CD4-positive, alpha-beta T cell treated with Interleukin-6 at 100 ng/mL for 8 hours (primary cell): ENCODE data around the gene ESAM.

ENCODE experiments used
- DNase-seq: peaks from one replicate; pipeline ENCODE4 v3.0.0-alpha.2; 2020; ENCODE audit warnings: mixed read lengths, low spot score

Gene ESAM, protein sequence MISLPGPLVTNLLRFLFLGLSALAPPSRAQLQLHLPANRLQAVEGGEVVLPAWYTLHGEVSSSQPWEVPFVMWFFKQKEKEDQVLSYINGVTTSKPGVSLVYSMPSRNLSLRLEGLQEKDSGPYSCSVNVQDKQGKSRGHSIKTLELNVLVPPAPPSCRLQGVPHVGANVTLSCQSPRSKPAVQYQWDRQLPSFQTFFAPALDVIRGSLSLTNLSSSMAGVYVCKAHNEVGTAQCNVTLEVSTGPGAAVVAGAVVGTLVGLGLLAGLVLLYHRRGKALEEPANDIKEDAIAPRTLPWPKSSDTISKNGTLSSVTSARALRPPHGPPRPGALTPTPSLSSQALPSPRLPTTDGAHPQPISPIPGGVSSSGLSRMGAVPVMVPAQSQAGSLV

DNA sequence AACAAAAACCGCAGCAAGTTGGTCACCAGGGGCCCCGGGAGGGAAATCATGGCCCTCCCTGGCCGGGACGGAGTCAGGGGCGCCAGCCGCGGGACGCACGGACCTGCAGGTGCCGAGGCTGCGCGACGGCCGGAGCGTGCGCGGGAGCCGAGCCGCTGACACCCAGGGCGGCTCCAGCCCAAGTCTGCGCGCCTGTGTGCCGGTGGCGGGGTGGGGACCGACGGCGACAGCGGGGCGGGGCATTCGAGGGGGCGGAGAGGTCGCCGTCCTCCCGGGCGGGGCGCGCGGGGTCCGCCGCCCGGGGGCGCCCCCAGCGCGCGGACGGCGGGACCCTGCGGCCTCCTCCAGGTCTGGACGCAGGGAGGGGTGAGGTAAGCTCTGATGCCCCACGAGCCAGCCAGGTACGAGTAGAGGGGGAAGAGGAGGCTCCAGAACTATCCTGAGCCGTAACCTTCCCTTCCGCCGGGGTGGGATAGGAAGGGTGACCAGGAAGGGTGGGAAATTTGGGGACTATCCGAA, at the start of gene ESAM:
TSS of gene ESAM (minus strand) at position 186 of the 519 bp plus-strand sequence. CDS start at position 50, 136 bp downstream.
- DNase-seq = peak; percentile 64

DNA sequence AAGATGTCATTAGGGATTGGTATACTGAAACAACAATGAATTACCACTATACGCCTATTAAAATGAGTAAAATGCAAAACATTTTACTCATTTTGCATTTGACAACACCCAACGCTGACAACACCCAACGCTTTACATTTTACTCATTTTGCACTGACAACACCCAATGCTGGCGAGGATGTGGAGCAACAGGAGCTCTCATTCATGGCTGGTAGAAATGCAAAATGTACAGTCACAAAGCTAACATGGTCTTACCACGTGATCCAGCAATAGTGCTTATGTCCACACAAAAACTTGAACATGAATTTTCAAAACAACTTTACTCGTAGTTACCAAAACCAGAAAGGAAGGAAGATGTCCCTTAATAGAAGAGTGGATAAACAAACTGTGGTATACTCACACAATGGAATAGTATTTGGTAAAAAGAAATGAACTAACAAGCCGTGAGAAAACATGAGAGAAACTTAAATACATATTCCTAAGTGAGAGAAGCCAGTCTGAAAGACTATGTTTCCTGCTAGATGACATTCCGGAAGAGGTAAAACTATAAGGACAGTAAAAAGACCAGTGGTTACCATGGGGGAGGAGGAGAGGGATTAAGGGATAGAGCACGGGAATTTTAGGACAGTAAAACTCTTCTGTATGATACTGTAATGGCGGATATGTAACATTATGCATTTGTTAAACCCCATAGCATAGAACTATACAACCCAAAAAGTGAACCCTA, 49.5 kb upstream of the ESAM start:
- DNase-seq = no peak

DNA sequence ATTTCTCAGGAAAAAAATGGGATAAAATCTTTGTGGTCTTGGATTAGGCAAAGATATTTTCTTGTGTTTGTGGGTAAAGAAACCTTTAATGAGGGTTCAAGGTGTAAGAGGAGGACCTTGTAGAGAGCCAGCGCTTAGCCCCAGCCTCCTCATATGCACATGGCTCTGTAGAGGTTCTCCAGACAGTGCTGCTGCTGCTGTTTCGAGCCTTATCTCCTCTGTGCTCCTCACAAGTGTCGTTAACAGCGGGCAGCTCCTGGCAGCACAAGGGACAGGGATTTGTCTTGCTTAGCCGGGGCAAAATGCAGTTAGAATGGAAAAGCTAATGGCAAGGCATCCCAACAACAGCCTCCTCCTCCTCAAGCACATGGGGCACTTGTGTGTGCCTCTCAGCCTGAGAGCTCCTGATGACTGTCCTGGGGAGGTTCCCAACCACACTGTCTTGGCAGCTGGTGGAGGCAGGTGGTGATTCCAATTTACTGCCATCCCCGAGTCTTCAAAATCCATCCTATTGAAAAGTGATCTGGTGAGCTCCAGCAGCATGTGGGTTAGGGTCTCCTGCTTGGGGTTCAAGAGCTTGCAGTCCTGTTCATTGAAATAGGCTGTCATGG, 45.7 kb upstream of the ESAM start:
- DNase-seq = no peak

DNA sequence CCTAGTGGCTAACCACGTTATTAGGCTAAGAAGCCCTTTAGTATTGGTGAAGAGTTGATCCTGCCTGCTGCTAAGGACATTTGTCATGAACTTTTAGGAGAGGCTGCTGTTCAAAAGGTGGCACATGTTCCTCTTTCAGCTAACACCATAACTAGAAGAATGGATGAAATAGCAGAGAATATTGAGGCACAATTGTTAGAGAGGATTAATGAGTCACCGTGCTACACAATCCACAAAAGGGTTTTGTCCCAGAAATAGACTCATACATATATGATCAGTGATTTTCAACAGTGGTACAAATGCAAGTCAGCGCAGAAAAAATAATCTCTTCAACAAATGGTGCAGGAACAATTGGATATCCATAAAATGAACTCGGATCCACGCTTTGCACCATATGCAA, 45.1 kb upstream of the ESAM start:
- DNase-seq = no peak

DNA sequence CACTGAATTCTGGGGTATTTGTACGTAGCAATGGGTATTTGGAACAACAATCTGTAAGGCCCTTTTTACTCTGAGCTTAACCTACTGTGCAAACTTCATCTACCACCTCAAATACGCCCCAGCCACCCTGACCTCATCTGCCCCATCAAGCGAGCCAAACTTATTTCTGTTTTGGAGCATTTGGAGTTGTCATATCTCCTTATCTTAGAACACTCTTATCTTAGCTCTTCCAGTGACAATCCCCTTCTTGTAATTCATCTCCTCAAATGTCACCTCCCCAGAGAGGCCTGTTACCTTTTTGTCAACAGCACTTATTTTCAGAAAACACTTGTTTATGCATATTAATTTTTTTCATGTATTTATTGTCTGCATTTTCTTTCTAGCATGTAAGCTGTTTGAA, 42.8 kb upstream of the ESAM start:
- no peak for DNase-seq

DNA sequence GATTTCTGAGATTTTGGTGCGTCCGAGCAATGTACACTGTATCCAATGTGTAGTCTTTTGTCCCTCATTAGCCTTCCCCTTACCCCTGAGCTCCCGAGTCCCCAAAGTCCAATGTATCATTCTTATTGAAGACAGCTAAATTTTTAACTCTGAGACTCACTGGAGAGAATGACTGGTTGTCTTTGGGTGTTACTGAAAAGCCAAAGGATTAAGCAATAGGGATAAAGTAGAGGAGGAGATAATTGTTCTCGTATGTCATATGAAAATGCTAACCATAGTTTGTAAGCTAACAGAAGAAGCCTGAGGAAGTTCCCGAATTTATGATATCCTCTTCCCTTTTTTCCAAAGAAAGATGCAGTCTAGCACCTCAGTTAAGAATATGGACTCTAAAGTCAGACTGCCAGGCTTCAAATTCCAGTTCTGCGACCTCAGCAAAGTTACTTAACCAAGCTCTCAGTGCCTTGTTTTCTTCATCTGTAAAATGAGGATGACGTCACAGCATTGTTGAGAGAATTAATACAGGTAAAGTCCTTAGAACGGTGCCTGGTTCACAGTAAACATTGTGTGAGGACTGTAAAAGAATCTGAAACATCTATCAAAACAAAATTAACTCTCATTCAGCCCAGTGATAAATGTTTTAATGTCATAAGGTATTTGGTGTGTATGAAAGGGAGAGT, 39.7 kb upstream of the ESAM start:
- DNase-seq = no peak

DNA sequence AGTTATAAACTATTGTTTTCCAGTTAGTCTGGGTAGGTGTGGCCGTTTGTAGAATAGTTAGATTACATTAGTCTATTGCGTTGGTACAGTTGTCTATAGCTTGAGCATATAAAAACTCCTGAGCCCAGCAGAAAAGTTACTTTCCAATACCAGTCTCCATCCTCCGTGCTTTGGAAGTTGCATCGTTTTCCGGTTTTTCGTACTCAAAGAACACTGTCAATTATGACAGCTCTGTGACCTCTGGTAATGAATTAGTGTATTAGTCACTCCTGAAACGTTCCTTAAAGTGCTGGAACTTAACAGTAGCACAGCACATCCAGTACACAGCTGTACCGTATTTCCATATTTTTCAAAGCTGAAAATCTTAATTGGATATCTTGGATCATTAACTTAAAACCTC, 38.9 kb upstream of the ESAM start:
- DNase-seq = no peak

DNA sequence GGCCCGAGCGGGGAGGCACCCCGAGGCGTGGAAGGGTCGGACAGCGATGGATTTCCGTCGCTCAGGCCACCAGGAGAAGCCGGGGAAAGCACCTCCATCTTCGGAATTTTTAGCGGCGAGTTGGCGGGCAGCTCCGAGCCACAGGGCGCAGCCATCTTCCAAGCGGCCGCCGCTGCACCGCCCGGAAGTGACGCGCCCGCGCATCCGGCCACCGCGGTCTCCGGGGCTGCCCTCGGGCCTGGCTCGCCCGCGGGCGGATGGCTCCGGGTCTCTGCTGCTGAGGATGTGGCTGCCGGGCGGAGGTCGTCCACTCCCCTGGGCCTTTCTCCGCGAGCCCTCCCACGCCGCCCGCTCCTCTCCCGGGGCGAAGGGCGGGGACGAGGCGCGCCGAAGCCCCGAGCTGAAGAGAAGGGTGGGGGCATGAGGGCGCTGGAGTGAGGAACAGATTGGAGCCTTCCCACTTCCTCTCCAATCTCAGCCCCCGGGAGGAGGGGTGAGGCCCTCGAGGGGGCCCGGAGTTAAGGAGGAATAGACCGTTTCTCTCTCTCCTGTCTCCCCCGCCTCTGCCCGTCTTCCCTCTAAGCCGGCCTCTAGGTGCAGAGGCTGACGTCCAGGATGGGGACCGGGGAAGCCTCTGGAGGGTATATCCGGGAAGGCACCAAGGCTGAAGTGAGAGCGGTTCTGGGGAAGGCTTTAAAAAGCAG, 38.3 kb upstream of the ESAM start, which contains the start of gene MSANTD2:
TSS of gene MSANTD2 (minus strand) at position 181 of the 704 bp plus-strand sequence. CDS start at position 155, 26 bp downstream.
- peak; percentile 72 for DNase-seq

DNA sequence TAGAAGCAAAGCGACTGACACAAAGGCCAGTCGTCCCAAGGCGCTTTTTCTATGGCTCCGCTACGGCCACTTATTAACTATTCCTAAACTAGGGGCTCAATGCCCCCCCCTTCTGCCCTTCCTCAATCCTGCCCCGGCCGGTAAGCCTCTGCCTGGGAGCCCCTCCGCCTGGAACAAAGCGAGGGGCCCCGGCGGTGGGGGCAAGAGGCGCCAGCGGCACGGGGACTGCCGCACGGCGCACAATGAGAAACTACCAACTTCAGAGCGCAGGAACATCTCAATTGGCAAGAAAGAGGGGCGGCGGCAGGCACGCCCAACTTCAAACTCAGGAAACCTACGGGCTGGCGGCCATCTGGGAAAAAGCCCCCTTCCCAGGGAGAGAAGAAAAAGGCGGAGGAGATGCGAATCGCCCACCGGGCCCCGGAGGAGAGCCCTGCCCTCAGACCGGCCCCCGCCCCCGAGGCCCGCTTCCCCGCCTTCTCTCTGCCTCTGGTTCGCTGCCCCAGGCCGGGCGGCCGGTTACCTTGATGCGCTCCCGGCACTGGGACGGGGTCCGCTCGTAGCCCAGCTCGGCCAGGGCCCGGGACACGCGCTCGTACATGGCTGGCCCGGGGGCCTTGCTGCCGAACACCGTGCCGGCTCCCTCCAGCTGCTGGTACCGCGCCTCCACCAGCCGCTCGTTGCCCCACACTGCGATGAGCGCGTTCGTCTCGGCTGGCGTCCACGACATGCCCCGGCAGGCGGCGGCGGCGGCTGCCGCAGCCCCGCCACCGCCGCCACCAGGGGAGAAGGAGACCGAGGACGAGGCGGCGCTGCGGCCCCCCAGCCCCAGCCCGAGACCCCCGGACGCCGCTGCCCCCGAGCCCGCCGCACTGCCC, 37.5 kb upstream of the ESAM start:
- peak; percentile 5 for DNase-seq

DNA sequence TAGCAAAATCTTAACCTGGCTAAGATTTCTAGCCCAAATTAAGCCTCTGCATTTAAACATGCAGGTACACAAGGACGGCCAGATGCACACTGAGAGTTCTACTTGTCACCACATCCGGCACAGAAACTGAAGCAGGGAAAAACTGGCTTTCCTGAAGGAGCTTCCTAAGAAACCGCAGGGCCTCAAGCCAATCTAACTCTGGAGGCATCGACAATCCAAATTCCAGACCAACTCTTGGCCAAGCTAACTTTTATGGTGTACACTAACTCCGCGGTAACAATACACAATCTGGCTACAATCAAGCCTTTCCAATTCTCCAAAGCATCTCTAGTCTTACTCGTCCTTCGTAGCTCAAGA, 36.9 kb upstream of the ESAM start:
- no peak for DNase-seq

DNA sequence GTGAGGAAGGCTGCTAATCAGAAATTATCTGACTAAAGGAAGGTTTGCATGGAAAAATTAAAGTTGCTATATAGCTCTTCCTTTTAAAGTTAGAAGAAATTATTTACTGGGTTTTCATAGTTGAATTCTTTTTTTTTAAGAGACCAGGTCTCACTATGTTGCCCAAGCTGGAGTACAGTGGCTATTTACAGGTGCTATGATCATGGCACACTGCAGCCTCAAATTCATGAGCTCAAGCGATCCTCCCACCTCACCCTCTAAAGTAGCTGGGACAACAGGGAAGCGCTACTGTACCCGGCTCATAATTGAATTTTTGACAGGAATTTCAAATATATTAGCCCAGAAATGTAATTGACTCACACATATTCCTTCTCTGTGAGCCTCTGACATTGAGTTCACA, 34.2 kb upstream of the ESAM start:
- no peak for DNase-seq

DNA sequence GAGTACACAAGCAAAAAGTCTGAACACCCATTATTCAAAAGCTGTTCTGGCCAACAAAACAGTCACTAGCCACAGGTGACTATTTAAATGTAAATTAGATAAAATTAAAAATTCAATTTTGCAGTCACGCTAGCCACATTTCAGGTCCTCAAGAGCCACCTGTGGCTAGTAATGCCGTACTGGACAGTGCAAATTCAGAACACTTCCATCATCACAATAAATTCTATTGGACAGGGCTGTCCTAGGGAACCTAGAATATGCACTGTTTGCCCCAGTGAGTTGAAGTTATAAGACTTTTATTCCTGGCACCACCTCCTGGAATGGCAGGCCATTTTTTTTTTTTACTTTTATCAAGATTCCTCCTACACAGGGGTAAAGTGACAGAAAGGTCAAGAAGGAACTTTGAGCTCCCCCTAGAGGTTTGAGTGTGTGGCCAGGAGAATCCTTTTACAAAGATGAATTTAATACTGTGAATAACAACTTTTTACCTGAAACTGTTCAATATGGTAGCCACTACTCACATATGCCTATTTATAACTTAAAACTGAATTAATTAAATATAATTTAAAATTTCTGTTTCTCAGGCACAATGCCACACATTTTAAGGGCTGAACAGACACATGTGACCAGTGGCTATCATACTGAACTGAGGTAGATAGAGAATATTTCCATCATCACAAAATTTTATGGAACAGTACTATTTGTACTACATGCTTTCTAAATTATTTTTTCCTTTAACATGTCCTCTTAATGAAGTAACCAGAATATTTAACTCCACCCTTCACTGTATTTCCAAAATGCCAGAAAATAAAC, 31.6 kb upstream of the ESAM start:
- DNase-seq = peak; percentile 43

DNA sequence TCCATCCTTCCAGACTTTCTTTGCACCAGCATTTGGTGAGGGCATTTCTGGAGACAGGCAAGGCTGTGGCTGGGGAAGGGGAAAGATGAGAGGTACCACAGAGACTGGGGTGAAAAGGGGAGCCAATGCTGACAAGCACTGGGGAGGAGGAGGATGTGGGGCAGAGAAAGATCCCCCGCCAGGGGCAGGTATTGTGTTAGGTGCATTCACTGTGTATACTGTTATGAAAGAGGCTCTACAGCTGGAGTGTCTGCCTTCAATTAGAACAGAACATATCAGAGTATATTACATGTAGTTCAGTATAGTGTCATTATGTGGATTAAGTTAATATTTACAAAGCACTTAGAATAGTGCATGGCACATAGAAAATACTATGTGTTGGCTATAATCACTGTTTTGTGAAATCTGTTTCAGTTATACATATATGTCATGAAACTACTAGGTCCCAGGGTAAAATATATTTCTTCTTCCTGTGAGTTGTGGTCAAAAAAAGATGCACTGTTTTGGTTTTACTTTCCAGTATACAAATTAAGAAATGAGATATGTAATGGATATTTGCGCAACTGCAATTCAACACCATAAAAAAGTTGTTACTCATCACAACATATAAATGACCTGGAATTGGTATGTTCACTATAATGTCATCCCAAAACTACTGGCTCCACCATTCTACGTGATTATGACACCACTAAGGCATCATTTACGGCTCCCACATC, 29.7 kb upstream of the ESAM start:
- no peak for DNase-seq

DNA sequence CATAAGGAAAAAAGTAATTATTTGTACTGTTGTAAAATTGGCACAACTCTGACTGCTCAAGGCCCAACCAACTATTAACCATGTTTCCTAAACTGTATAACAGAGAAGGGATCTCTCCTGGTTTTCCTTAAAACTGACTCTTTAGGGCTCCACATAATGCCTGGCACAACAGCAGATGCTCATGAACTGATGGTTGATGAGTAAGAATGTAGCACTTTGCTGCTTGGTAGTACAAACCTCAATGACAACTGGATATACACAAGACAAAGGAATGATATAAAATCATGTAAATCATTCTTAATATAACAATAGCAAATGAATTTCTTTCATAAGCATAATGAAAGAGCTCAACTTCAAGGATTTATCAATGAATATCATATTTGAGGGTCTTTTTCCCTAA, 26.4 kb upstream of the ESAM start:
- no peak for DNase-seq

DNA sequence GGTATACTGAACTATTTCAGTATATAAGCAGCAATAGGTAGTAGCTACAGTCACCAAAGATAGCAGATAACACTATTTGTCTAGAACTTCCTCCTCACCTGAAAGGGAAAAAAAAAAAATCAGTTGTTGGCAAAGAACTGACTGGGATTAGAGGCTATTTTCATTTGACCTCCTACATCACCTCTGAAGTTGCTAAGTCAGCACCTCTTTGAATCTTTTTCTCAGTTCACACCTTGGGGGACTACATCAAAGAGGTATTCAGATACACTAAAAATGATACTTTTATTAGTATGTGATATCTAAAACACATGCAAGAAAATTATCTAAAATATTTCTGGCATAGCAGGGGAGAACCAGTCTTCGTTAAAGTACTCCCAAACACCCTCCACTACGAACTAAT, 22.0 kb upstream of the ESAM start:
- DNase-seq = no peak

DNA sequence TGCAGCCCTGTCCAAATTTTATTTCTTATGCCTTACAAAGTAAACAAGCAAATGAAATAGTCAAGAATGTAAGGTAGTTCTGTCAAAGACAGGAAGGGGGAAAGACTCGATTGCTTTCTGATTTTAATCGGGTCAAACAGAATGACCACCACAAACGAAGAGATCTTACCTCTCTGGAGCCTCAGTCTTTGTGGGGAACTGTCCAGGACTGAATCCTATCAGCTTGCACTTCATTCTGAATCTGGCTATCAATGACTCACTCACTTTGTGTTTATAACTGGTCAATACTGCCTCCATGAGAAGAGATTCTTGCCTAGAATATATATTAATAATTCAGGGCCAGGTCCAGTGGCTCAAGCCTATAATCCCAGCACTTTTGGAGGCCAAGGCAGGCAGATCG, 20.9 kb upstream of the ESAM start:
- no peak for DNase-seq

DNA sequence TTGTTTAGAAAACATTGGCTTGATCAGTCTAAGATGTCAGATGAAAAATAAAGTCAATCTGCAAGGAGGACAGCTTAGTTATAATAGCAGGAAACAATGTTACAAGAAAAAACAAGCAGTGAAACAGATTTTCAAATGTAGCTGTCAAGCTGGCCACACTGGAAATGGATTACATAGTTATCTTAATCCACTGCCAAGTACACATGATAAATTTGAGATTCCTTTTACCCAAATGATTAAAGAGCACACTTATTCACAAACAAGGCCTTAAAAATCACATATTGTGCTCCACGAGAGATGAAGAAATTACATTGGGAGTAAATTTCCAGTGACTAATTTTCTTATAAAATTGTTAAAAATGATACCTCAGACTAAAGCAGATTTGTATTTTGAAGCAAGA, 17.5 kb upstream of the ESAM start:
- DNase-seq = no peak

DNA sequence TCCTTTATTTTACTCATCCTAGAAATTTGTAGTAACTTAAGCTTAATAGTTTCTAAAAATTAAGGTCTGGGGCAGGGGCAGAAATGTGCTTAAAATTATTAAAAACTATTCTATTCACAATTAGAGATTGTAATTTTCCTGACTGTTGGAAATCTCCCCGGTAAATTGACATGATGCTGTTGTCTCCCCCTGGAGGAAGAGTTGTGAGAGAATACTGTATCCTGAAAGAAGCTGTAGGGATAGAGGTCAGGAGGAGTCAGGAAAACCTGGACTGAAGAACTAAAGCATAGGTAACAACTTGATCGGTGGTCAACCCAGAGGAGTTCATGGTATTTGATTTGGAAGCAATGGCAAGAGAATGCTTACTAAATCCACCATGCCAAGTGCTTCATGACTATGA, 16.2 kb upstream of the ESAM start:
- DNase-seq = no peak
